B cell (primary cell): Measurements from ENCODE around the gene ELF1. TPM values are rescaled to one million over a fixed set of nuclear protein-coding genes. Genes with fewer than 3 reads are reported as not detected.

Experiments used
- ATAC-seq: fragments of 200-7000 bp; cut with Tn5 transposase; one replicate; pipeline ENCODE4 v1.10.0; 2021; ENCODE audit warnings: low read depth, mild to moderate bottlenecking, moderate number of reproducible peaks, moderate library complexity
- CTCF ChIA-PET: fragments of 350-600 bp; sonication (Branson Sonifier 250); formaldehyde crosslinking; loops from one replicate; lab custom pipeline; 2021; ENCODE audit warnings: antibody characterized with exemption, inconsistent platforms; lab: Charles Lee
- POLR2A ChIA-PET: fragments of 350-600 bp; sonication (Branson Sonifier 250); formaldehyde crosslinking; loops from one replicate; lab custom pipeline; 2021; ENCODE audit warnings: antibody characterized with exemption; lab: Charles Lee
- DNase-seq: peaks from one replicate; pipeline ENCODE4 v3.0.0; 2013
- H2AFZ ChIP-seq: 2 replicates; pipeline ENCODE4 v1.6.1; 2012; ENCODE audit warnings: mild to moderate bottlenecking, low read depth, low read length; ENCODE audit not compliant: insufficient read depth, poor library complexity, severe bottlenecking
- H3K27ac ChIP-seq, 2 donors: 1 replicate in 1 of 2; 2 replicates in 1 of 2; pipeline ENCODE4 v1.5.1; 2012 to 2013; ENCODE audit warnings: low read length in 2 of 2, mild to moderate bottlenecking in 2 of 2, moderate library complexity in 1 of 2
- H3K27me3 ChIP-seq, 4 experiments: fragments of 200-600 bp in 1 of 4; sonication (generic) in 1 of 4; replicated peaks in 1 of 4; 1 replicate in 2 of 4; 2 replicates in 2 of 4; pipeline versions ENCODE4 v1.6.1 to v1.7.0; 2013 to 2016; ENCODE audit warnings: low read length in 3 of 4, mild to moderate bottlenecking in 2 of 4, mixed read lengths in 1 of 4, moderate library complexity in 1 of 4; ENCODE audit not compliant: insufficient read depth in 4 of 4, control insufficient read depth in 3 of 4; ENCODE audit errors: control extremely low read depth in 1 of 4
- H3K36me3 ChIP-seq, 2 experiments: replicated peaks in 1 of 2; 1 replicate in 1 of 2; 2 replicates in 1 of 2; pipeline versions ENCODE4 v1.6.1 to v1.7.1; 2013; ENCODE audit warnings: low read length in 1 of 2; ENCODE audit not compliant: insufficient read depth in 2 of 2, control insufficient read depth in 1 of 2; ENCODE audit errors: control extremely low read depth in 1 of 2, extremely low read depth in 1 of 2
- H3K4me1 ChIP-seq, 2 donors: fragments of 200-600 bp in 1 of 2; sonication (generic) in 1 of 2; 1 replicate in 1 of 2; 2 replicates in 1 of 2; pipeline versions ENCODE4 v1.5.1 to v1.6.1; 2013 to 2017; ENCODE audit warnings: low read length in 2 of 2; ENCODE audit not compliant: control insufficient read depth in 2 of 2, insufficient read depth in 2 of 2
- H3K4me2 ChIP-seq: replicated peaks from 2 replicates; pipeline ENCODE3; 2012; ENCODE audit warnings: mild to moderate bottlenecking, low read depth, low read length; ENCODE audit not compliant: poor library complexity, severe bottlenecking
- H3K4me3 ChIP-seq, 5 experiments: fragments of 200-600 bp in 1 of 5; sonication (generic) in 1 of 5; 1 replicate in 3 of 5; 2 replicates in 2 of 5; pipeline versions ENCODE4 v1.5.1 to v1.7.0; 2011 to 2016; ENCODE audit warnings: low read length in 4 of 5, mild to moderate bottlenecking in 4 of 5, low read depth in 2 of 5, control low read depth in 1 of 5, moderate library complexity in 1 of 5; ENCODE audit not compliant: insufficient read depth in 1 of 5; ENCODE audit errors: control extremely low read depth in 1 of 5, extremely low read depth in 1 of 5
- H3K79me2 ChIP-seq: fragments of 200-600 bp; sonication (generic); one replicate; pipeline ENCODE4 v1.6.0; 2016; ENCODE audit warnings: low read length; ENCODE audit not compliant: control insufficient read depth, insufficient read depth
- H3K9ac ChIP-seq: fragments of 200-600 bp; sonication (generic); 2 replicates; pipeline ENCODE4 v1.6.1; 2017; ENCODE audit warnings: mild to moderate bottlenecking, low read length, moderate library complexity
- H3K9me3 ChIP-seq, 3 donors: one replicate each; pipeline versions ENCODE4 v1.6.1 to v1.7.1; 2013; ENCODE audit warnings: low read length in 2 of 3; ENCODE audit not compliant: control insufficient read depth in 2 of 3, insufficient read depth in 1 of 3; ENCODE audit errors: control extremely low read depth in 1 of 3
- H4K20me1 ChIP-seq: 2 replicates; pipeline ENCODE4 v1.6.0; 2012; ENCODE audit warnings: mild to moderate bottlenecking, low read length; ENCODE audit not compliant: insufficient read depth, control insufficient read depth, poor library complexity, severe bottlenecking
- H3K27ac Mint-ChIP-seq: one replicate; pipeline ENCODE4 v1.8.0; 2021; ENCODE audit warnings: mixed read lengths
- H3K27me3 Mint-ChIP-seq: one replicate; pipeline ENCODE4 v1.8.0; 2021; ENCODE audit warnings: mixed read lengths
- H3K4me1 Mint-ChIP-seq: one replicate; pipeline ENCODE4 v1.8.0; 2021; ENCODE audit warnings: mixed read lengths
- H3K4me3 Mint-ChIP-seq: one replicate; pipeline ENCODE4 v1.8.0; 2021; ENCODE audit warnings: mixed read lengths
- H3K9me3 Mint-ChIP-seq: one replicate; pipeline ENCODE4 v1.8.0; 2022; ENCODE audit warnings: mixed read lengths; ENCODE audit not compliant: insufficient read depth
- EZH2 ChIP-seq: IDR thresholded peaks from 2 replicates; pipeline ENCODE4 v1.6.1; 2012; ENCODE audit warnings: borderline replicate concordance, low read depth, mild to moderate bottlenecking, moderate library complexity, low read length; ENCODE audit not compliant: insufficient read depth, poor library complexity, severe bottlenecking
- WGBS: methylation state at CpG from one replicate; pipeline ENCODE4 v1.1.5; 2013; ENCODE audit warnings: missing lambda C conversion rate; ENCODE audit not compliant: insufficient coverage; 5-methylcytosine and 5-hydroxymethylcytosine counted together
- intact Hi-C: fragments of 100-400 bp; cut with micrococcal nuclease; formaldehyde crosslinking; loops from one replicate; pipeline ENCODE4 v1.10.0; 2022
- polyA plus RNA-seq: library from polyadenylated mRNA; depleted of rRNA; stranded (reverse); fragments of >200 nt; gene quantifications from 2 replicates; pipeline ENCODE4 v1.2.3, GENCODE V29; 2012
- total RNA-seq, 2 donors: library from RNA; stranded (reverse); fragments of 120-200 nt in 1 of 2; gene quantifications; 1 replicate in 1 of 2; 2 replicates in 1 of 2; pipeline versions ENCODE4 v1.2.3 to v1.2.4, GENCODE V29; 2013 to 2022
- TF ChIP-seq, protein P1 (sequence below): fragments of 200-600 bp; IDR thresholded peaks from one replicate; pipeline ENCODE4 v1.8.0; 2022; ENCODE audit warnings: antibody characterized with exemption, mild to moderate bottlenecking

ELF1 gene
- total and polyA plus RNA-seq, 2 donors (not counting 1 experiment from before 2014, with no cell fraction given) = 62.0 to 186 TPM

- intact Hi-C loops = no loop called here
- 100% methylated on average over 1 of the region's 2 CpGs for WGBS
- no peaks in the 10 kb centered on the region for H3K27me3 ChIP-seq
- H3K36me3 ChIP-seq = peaks cover 0 to 3% of the 10 kb centered on the region in 2 experiments
- H3K4me1 Mint-ChIP-seq = peaks cover 24% of the 10 kb centered on the region
- H2AFZ ChIP-seq = no peak overlapping the region
- ATAC-seq (no peak), DNase-seq (no peak)
- H3K79me2 ChIP-seq = peaks cover 93% of the 10 kb centered on the region
- H3K27ac ChIP-seq = no peak overlapping the region
- ChIA-PET POLR2A (no interaction called here), CTCF (interaction anchor here (0.7 to 1.3 kb wide), 4 partner anchors 9 to 55 kb away, joined by 3 to 4 read pairs (median 3); no protein-coding TSS in a partner anchor)
- peaks cover 3% of the 10 kb centered on the region in 2 donors for H3K4me1 ChIP-seq
- H3K27me3 Mint-ChIP-seq = no peaks in the 10 kb centered on the region
- TF ChIP-seq EZH2 = no peak
- TF ChIP-seq, protein P1, sequence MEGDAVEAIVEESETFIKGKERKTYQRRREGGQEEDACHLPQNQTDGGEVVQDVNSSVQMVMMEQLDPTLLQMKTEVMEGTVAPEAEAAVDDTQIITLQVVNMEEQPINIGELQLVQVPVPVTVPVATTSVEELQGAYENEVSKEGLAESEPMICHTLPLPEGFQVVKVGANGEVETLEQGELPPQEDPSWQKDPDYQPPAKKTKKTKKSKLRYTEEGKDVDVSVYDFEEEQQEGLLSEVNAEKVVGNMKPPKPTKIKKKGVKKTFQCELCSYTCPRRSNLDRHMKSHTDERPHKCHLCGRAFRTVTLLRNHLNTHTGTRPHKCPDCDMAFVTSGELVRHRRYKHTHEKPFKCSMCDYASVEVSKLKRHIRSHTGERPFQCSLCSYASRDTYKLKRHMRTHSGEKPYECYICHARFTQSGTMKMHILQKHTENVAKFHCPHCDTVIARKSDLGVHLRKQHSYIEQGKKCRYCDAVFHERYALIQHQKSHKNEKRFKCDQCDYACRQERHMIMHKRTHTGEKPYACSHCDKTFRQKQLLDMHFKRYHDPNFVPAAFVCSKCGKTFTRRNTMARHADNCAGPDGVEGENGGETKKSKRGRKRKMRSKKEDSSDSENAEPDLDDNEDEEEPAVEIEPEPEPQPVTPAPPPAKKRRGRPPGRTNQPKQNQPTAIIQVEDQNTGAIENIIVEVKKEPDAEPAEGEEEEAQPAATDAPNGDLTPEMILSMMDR = no peak
- H4K20me1 ChIP-seq = no peaks in the 10 kb centered on the region
- no peaks in the 10 kb centered on the region for H3K9me3 Mint-ChIP-seq
- H3K9me3 ChIP-seq = no peaks in the 10 kb centered on the region
- no peak overlapping the region for H3K4me3 Mint-ChIP-seq
- no peak overlapping the region for H3K27ac Mint-ChIP-seq
- H3K4me2 ChIP-seq = no peak overlapping the region
- H3K4me3 ChIP-seq = no peak overlapping the region
- no peak overlapping the region for H3K9ac ChIP-seq
These were observed 10.5 kb upstream of the ELF1 start for GRCh38 chr13:41029629-41030028.

DNA sequence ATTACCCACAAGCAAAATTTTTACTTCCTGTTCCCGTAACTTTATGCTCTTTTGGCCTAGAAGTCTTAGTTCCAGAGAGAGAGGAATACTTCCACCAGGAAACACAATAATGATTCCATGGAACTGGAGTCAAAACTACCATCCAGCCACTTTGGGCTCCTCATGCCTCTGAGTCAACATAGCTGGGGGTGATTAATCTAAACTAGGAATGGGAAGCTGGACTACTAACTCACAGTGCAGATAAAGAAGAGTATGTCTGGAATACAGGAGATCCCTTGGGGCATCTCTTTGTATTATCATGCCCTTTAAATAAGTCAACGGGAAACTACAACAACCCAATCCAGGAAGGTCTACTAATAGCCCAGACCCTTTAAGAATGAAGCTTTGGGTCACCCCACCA, 8.9 kb upstream of the ELF1 start:
- Histone ChIP-seq H3K4me2 (no peak overlapping the region), H4K20me1 (no peaks in the 10 kb centered on the region), H3K9ac (no peak overlapping the region), H3K36me3 (peaks cover 0 to 3% of the 10 kb centered on the region in 2 experiments), H3K27ac (no peak overlapping the region), H3K79me2 (peaks cover 88% of the 10 kb centered on the region), H3K27me3 (no peaks in the 10 kb centered on the region), H3K4me3 (no peak overlapping the region), H3K9me3 (no peaks in the 10 kb centered on the region), H3K4me1 (peaks cover 2 to 3% of the 10 kb centered on the region in 2 donors), H2AFZ (no peak overlapping the region)
- WGBS = no CpG with 5 or more reads among the region's 2 CpGs
- H3K4me3 Mint-ChIP-seq = no peak overlapping the region
- no peak overlapping the region for H3K27ac Mint-ChIP-seq
- ChIA-PET CTCF (interaction anchor here (0.9 to 2.7 kb wide), 3 partner anchors 35 to 251 kb away, joined by 3 to 7 read pairs (median 4); no protein-coding TSS in a partner anchor), POLR2A (no interaction called here)
- intact Hi-C loops = no loop called here
- DNase-seq (no peak), ATAC-seq (no peak)
- TF ChIP-seq EZH2 = no peak
- TF ChIP-seq, protein P1 = no peak
- H3K4me1 Mint-ChIP-seq = peaks cover 18% of the 10 kb centered on the region
- H3K27me3 Mint-ChIP-seq = no peaks in the 10 kb centered on the region
- H3K9me3 Mint-ChIP-seq = no peaks in the 10 kb centered on the region
